HepG2 (cell line): ENCODE data around the gene SRGAP3. TPM values are rescaled to one million over a fixed set of nuclear protein-coding genes. Genes with fewer than 3 reads are reported as not detected.

Experiments
- ARHGAP35 ChIP-seq: sonication (generic); formaldehyde crosslinking; IDR thresholded peaks from 2 replicates; pipeline ENCODE4 v1.9.0; 2022; ENCODE audit warnings: mild to moderate bottlenecking, inconsistent platforms, moderate library complexity, missing genetic modification reagents, borderline replicate concordance
- CHCHD3 ChIP-seq: sonication (generic); formaldehyde crosslinking; IDR thresholded peaks from 2 replicates; pipeline ENCODE4 v1.8.0; 2022; ENCODE audit warnings: mild to moderate bottlenecking, missing genetic modification reagents, moderate library complexity
- DZIP1 ChIP-seq: sonication (generic); formaldehyde crosslinking; IDR thresholded peaks from 2 replicates; pipeline ENCODE4 v1.5.0; 2020; ENCODE audit warnings: mild to moderate bottlenecking, missing genetic modification reagents
- EP300 ChIP-seq, 3 experiments: sonication (generic) in 1 of 3; formaldehyde crosslinking in 1 of 3; IDR thresholded peaks; 2 replicates each; pipeline versions ENCODE4 v1.5.1 to v1.6.1; 2011 to 2020; ENCODE audit warnings: low read depth in 2 of 3, low read length in 2 of 3, borderline replicate concordance in 1 of 3, improper control_type of control experiment in 1 of 3, mild to moderate bottlenecking in 1 of 3, missing genetic modification reagents in 1 of 3, moderate library complexity in 1 of 3
- HES4 ChIP-seq: sonication (generic); formaldehyde crosslinking; IDR thresholded peaks from 2 replicates; pipeline ENCODE4 v1.9.0; 2021; ENCODE audit warnings: mild to moderate bottlenecking, missing genetic modification reagents, borderline replicate concordance
- ISX ChIP-seq: sonication (generic); formaldehyde crosslinking; conservative IDR thresholded peaks from 2 replicates; pipeline ENCODE4 v1.5.0; 2020; ENCODE audit warnings: missing genetic modification reagents
- MAX ChIP-seq: IDR thresholded peaks from 2 replicates; pipeline ENCODE4 v1.6.1; 2012; ENCODE audit warnings: inconsistent platforms
- MLX ChIP-seq: IDR thresholded peaks from 2 replicates; pipeline ENCODE4 v1.6.1; 2016
- MZF1 ChIP-seq: sonication (generic); formaldehyde crosslinking; IDR thresholded peaks from 2 replicates; pipeline ENCODE4 v1.8.1; 2023; ENCODE audit warnings: mild to moderate bottlenecking, missing genetic modification reagents, borderline replicate concordance
- NR2C2 ChIP-seq: sonication (generic); formaldehyde crosslinking; IDR thresholded peaks from 2 replicates; pipeline ENCODE4 v1.4.0; 2020; ENCODE audit warnings: missing genetic modification reagents, mild to moderate bottlenecking, moderate library complexity, borderline replicate concordance
- TAF15 ChIP-seq: fragments of 200-400 bp; formaldehyde crosslinking; IDR thresholded peaks from one replicate; pipeline ENCODE4 v1.6.1; 2018; ENCODE audit warnings: mild to moderate bottlenecking, low read depth, low read length; ENCODE audit not compliant: poor library complexity, severe bottlenecking
- TBX2 ChIP-seq: sonication (generic); formaldehyde crosslinking; IDR thresholded peaks from 2 replicates; pipeline ENCODE4 v1.5.0; 2020; ENCODE audit warnings: missing genetic modification reagents, mild to moderate bottlenecking, borderline replicate concordance
- TEAD3 ChIP-seq: optimal IDR thresholded peaks from 2 replicates; pipeline ENCODE3; 2016; ENCODE audit warnings: borderline replicate concordance
- ZMYM4 ChIP-seq: sonication (generic); formaldehyde crosslinking; IDR thresholded peaks from 2 replicates; pipeline ENCODE4 v1.8.1; 2023; ENCODE audit warnings: mild to moderate bottlenecking, missing genetic modification reagents
- ZNF605 ChIP-seq: sonication (generic); formaldehyde crosslinking; IDR thresholded peaks from 2 replicates; pipeline ENCODE4 v1.8.0; 2022; ENCODE audit warnings: mild to moderate bottlenecking, missing genetic modification reagents
- polyA plus RNA-seq, 8 experiments: library from polyadenylated mRNA; depleted of rRNA in 3 of 8; stranded (reverse) in 7 of 8; unstranded in 1 of 8; fragments of >200 nt; fragmentation: Illumina TruSeq in 4 of 8; extraction: Trizol in 4 of 8; gene quantifications; 2 replicates each; pipeline versions ENCODE4 v1.2.1 to v1.2.3, GENCODE V29; 2011 to 2016; ENCODE audit warnings: low read depth in 4 of 8, missing spikeins in 1 of 8, mixed read lengths in 1 of 8; ENCODE audit not compliant: insufficient read depth in 1 of 8
- total RNA-seq, 5 experiments: library from RNA; depleted of rRNA; stranded (reverse); fragments of >200 nt; fragmentation: Illumina TruSeq; extraction: Trizol; gene quantifications; 2 replicates each; pipeline ENCODE4 v1.2.3, GENCODE V29; 2016; ENCODE audit warnings: low read depth in 1 of 5
- TF ChIP-seq, protein P1 (sequence below), 2 experiments: fragments of 450-650 bp in 1 of 2; sonication (generic) in 1 of 2; formaldehyde crosslinking in 1 of 2; IDR thresholded peaks; 2 replicates each; pipeline versions ENCODE4 v1.6.1 to v1.8.0; 2016 to 2022; ENCODE audit warnings: antibody characterized with exemption in 1 of 2, mild to moderate bottlenecking in 1 of 2, missing genetic modification reagents in 1 of 2

The SRGAP3 gene
- total and polyA plus RNA-seq, 2 of the 13 experiments (the other 11 are each of a cell fraction or from before 2014, with no cell fraction given), result 1.2 to 1.4 TPM

DNA sequence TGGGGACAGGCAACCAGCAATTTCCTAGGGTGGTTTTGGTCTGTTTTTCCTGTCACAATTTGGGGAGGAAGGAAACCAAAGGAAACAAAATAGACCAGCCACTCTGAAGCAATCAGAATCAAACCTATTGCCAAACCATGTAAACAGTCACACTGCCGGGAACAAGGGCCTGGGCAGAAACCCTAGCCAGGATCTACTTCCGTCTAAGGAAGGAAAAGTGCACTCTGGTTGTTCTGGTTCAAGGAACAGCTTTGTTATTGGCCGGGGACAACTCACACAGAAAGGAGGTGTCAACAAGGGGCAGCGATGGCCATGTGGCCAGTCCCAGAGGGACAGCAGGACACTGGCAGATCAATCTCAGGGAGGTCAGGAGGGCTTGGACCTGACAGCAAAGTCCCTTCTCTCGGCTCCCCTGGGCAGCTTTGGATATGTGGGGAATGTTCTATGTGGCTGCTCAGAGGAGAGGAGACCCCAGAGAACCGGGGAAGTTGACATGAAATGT lies 268.6 kb downstream of the SRGAP3 start (continued):
- TF ChIP-seq NR2C2 (CRISPR knock-in tag), result peak; percentile 48
- no peak for TF ChIP-seq ARHGAP35 (CRISPR knock-in tag)
- no peak for TF ChIP-seq MLX
- TF ChIP-seq TBX2, result peak; percentile 17; the same call in 1 of the 2 replicates
- TF ChIP-seq MAX, result peak; percentile 93
- no peak for TF ChIP-seq TAF15
- TF ChIP-seq, protein P1, sequence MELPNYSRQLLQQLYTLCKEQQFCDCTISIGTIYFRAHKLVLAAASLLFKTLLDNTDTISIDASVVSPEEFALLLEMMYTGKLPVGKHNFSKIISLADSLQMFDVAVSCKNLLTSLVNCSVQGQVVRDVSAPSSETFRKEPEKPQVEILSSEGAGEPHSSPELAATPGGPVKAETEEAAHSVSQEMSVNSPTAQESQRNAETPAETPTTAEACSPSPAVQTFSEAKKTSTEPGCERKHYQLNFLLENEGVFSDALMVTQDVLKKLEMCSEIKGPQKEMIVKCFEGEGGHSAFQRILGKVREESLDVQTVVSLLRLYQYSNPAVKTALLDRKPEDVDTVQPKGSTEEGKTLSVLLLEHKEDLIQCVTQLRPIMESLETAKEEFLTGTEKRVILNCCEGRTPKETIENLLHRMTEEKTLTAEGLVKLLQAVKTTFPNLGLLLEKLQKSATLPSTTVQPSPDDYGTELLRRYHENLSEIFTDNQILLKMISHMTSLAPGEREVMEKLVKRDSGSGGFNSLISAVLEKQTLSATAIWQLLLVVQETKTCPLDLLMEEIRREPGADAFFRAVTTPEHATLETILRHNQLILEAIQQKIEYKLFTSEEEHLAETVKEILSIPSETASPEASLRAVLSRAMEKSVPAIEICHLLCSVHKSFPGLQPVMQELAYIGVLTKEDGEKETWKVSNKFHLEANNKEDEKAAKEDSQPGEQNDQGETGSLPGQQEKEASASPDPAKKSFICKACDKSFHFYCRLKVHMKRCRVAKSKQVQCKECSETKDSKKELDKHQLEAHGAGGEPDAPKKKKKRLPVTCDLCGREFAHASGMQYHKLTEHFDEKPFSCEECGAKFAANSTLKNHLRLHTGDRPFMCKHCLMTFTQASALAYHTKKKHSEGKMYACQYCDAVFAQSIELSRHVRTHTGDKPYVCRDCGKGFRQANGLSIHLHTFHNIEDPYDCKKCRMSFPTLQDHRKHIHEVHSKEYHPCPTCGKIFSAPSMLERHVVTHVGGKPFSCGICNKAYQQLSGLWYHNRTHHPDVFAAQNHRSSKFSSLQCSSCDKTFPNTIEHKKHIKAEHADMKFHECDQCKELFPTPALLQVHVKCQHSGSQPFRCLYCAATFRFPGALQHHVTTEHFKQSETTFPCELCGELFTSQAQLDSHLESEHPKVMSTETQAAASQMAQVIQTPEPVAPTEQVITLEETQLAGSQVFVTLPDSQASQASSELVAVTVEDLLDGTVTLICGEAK (IDR thresholded peaks at IDR 0.05), result no peak
- TF ChIP-seq, protein P1 (CRISPR knock-in tag; IDR thresholded peaks at IDR 0.05), result peak; percentile 32
- no peak for TF ChIP-seq TEAD3 (CRISPR knock-in tag)
- TF ChIP-seq ZMYM4 (CRISPR knock-in tag), result 0 out of 2 replicates have a peak, but pooled peaks have one; percentile 27
- no peak for TF ChIP-seq CHCHD3 (CRISPR knock-in tag)
- TF ChIP-seq EP300 (IDR thresholded peaks at IDR 0.05; ENCODE audit: low read depth in 2 of 2, low read length in 2 of 2), result peak in 1 of 2 experiments; percentile 22; a peak in 2 of 4 replicates
- no peak for TF ChIP-seq EP300 (CRISPR knock-in tag; IDR thresholded peaks at IDR 0.05; ENCODE audit: borderline replicate concordance)
- TF ChIP-seq DZIP1 (CRISPR knock-in tag), result no peak
- peak; percentile 14; the same call in 1 of the 2 replicates for TF ChIP-seq ZNF605 (CRISPR knock-in tag)
- no peak for TF ChIP-seq MZF1
- TF ChIP-seq ISX (CRISPR knock-in tag), result no peak
- TF ChIP-seq HES4 (CRISPR knock-in tag), result no peak
